GM19328 (cell line): Measurements from ENCODE around the gene BARX2.

Experiments used
- ATAC-seq: cut with Tn5 transposase; IDR thresholded peaks from one replicate; pipeline ENCODE4 v1.9.1; 2021; ENCODE audit warnings: mild to moderate bottlenecking, moderate library complexity; ENCODE audit not compliant: unreplicated experiment

Gene BARX2

GRCh38 chr11:129396454-129396853 lies 20.8 kb downstream of the BARX2 start:
- no peak for ATAC-seq

DNA sequence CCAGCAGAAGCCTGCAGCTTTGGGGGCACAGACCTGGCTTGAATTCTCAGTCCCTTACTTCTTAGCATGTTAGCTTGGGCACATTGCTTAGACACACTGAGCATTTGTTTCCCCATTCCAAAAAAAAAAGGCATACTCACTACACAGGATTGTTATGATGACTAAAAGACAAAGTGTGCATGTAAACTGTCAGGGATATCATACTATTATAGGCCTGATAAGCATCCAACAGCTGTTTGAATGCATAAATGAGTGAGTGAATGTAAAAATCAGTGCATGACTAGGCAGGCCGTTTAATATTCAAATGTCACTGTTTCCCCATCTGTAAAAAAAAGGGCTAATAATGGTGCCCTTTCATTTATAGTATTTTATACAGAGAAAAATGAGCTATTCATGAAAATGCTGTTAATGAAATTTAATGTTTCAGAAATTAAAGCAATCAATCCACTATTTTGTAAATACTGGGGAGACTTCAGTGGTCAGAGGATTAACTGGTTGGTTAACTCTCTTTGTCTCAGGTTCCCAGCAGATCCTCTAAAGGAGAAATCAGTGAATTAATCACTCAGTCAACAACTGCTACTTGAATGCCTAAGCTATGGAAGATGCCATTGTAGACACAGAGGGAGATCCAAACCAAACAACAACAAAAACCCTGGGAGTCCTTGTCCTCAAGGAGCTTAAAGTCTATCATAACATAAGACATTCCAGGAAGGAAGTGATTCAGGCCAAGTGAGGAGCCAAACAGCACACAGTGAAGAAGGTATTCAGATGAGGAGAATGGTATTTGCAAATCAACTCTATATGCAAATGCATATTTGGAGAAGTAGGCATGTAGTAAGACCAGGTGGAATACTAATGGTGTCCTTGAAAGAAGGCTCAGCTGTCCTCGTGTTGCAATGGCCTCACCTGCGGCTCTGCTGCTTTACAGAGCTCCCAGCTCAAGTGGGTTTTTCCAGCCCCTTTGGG lies 26.8 kb downstream of the BARX2 start:
- no peak for ATAC-seq

DNA sequence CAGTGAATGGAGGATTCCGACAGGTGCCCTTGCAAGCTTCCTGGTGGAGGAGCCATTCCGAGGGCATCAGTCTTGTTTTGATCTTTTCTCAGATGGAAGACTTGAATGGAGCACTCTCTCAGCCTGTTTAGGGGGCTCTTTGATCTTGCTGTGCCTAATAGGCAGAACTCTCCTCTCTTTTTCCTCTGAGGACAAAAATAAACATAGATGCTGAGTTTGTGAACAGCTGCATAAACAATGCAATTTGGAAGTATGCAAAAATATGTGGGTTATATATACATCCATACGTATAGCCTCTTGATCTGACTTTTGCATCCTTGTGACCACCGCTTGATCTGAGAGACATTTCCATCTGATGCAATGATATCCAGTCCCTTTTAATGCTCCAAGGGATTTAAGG lies 29.1 kb downstream of the BARX2 start:
- ATAC-seq: no peak

- no peak for ATAC-seq
Observed at GRCh38 chr11:129408865-129409444, 33.3 kb downstream of the BARX2 start.

GRCh38 chr11:129410395-129410960 lies 34.8 kb downstream of the BARX2 start:
- no peak for ATAC-seq

DNA sequence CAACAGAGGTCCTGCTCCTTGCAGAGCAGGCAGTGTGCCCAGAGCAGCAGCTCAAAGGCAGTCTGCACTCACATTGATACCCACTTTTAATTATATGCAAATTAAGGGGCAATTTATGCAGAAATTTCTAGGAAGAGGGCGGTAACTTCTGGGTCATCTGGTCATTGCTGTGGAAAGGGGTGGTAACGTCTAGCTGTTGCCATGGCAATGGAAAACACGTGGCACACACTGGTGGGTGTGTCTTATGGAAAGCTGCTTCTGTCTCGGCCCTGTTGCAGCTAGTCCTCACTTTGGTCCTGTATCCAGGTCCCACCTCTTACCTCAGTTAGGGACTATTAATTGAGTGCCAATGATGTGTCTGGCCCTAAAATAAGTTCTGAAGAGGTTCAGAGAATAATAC lies 36.8 kb downstream of the BARX2 start:
- no peak for ATAC-seq

DNA sequence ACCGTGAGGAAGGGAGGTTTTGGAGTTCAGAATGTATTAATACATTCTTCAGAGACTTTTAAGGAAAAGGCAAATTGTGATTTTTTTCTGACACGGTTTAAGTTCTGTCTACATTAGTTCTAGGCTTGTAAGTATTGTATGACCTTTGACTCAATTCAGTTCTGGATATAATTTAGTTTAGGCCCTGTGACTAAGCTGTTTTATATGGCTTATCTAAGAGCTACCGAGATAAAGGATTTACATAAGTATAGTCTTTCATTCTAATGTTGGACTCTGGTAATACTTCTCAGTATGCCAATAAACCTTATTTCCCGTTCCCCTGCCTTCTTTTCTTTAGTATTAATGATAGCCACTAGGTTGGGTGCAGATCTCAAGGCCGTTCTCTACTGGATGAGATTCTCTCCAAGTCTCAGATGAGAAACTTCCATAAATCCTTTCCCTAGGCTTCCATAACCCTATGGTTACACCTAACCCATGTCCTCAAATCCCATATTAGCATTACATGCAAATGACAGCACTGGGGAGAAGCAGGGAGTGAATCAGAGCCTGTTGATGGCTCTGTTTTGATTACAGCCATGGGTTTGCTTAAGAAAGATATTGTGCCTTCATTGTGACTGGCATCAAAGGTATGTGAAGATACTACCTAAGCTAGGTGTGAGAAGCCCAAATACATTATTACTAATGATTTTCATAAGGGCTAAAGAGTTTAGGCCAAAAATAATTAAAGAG lies 38.7 kb downstream of the BARX2 start:
- no peak for ATAC-seq

- ATAC-seq: no peak
Observed at GRCh38 chr11:129416080-129416820, 40.6 kb downstream of the BARX2 start.

GRCh38 chr11:129417458-129417857 lies 41.8 kb downstream of the BARX2 start:
- ATAC-seq: no peak

- ATAC-seq: peak; percentile 54
Observed at GRCh38 chr11:129418039-129418438, 42.4 kb downstream of the BARX2 start.

DNA sequence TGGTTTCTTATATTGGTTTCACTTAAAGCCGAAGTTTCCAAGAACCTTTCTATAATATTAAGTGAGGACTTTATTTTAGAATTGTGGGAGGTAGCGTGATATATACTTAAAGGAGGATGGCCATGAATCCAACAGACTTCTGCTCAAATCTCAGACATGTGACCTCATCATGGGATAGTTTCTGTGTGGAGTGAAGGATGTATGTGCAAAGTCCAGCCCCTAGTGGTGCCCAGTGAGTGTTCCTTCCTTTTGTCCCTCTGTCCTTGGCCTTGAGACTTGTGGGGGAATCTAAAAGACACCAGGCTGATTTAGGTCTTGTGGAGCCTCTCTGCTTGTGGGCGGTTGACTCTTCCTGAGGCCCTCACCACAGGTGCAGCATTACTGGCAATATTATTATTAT lies 43.7 kb downstream of the BARX2 start:
- ATAC-seq: no peak

GRCh38 chr11:129423426-129423825 lies 47.8 kb downstream of the BARX2 start:
- no peak for ATAC-seq

DNA sequence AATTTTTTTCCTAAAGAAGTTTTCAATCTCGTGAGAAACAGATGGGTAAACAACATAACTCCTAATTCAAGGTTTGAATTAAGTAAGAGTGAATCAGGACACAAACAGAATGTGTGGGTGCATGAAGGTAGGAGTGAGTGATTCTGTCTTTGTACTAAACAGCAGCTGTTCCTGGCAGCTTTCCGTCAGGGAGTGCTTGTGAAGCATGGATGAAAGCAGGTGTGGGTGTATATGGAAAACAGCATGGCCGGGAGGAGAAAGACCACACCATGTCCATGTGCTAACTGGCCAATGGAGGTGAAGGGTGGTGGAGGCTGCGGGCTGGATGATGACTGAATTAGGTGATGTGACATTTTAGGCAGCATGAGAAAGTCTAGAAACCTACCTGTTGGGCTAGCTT lies 49.6 kb downstream of the BARX2 start:
- no peak for ATAC-seq

DNA sequence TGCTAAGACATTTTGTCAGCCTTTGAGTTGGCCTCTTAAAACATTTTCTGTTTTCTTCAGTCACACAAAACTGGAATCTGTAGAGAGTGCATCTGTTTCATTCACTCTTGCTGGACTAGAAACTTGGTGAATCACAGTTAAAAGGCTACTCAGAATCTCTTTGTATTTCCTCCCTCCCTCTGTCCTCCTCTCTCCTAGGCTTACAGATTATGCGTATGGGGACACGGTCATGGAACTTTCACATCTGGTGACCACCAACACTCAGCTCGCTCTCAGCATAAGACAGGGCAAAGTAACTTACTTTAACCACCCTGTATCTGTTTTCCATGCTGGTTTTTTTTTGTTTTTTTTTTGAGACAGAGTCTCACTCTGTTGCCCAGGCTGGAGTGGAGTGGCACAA lies 50.4 kb downstream of the BARX2 start:
- no peak for ATAC-seq

DNA sequence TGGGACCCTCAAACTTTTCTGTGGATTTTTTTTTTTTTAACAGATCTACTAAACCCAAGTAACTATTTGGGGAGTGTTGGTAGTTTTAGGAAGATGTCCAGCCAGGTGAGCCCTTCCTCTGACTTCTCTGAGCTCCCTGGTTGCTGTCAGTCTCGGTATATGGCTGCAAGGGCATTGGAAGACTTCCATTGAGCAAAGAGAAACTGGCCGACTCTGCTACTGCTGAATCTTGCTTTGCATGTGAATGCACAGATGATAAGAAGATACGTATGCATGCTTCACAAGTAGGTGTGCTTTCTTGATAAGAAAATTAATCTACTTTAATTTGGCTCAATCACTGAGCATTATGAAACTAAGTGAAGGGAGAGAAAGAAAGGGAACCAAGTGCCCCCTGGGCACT lies 51.1 kb downstream of the BARX2 start:
- no peak for ATAC-seq

GRCh38 chr11:129427376-129427775 lies 51.7 kb downstream of the BARX2 start:
- ATAC-seq: no peak

- no peak for ATAC-seq
Observed at GRCh38 chr11:129427816-129428406, 52.3 kb downstream of the BARX2 start.

DNA sequence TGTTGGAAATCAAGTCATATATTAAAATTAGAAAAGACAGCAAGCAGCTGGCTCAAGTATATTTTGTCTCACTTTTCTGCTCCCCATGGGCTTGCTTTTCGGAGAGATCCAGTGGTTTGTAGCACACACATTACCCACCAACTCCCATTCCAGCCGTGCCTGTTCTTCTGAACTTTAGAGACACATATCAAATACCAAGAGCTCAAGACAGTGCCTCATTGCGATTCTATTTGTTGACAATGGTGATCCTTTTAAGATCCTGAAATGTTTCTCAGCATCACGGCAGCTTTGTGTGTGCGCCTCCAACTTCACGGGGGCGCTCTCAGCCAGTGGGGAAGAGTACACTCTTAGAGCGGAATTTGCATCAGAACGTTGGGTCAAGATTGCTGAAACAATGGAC lies 52.9 kb downstream of the BARX2 start:
- no peak for ATAC-seq

GRCh38 chr11:129434641-129435498 lies 59.2 kb downstream of the BARX2 start:
- ATAC-seq: no peak
